BJ (cell line): Measurements from ENCODE around the gene ECT2L. TPM values are rescaled to one million over a fixed set of nuclear protein-coding genes. Genes with fewer than 3 reads are reported as not detected.
A peak's percentile ranks its signal among the peaks of the same experiment; 100 is the strongest.

Source experiments
- CTCF ChIA-PET: fragments of 350-600 bp; formaldehyde crosslinking; extraction: SDS; loops from one replicate; lab custom pipeline; 2021; ENCODE audit warnings: antibody characterized with exemption, inconsistent platforms; lab: Yijun Ruan, JAX
- POLR2A ChIA-PET: fragments of 300-600 bp; sonication (Branson Sonifier 250); formaldehyde crosslinking; extraction: SDS; loops from one replicate; lab custom pipeline; 2021; ENCODE audit warnings: antibody characterized with exemption; lab: Charles Lee
- DNase-seq: peaks from one replicate; pipeline ENCODE4 v3.0.0-alpha.2; 2011; ENCODE audit warnings: low read depth
- H3K27me3 ChIP-seq: 2 replicates; pipeline ENCODE4 v1.6.0; 2011; ENCODE audit warnings: low read length; ENCODE audit not compliant: control insufficient read depth, insufficient read depth
- H3K36me3 ChIP-seq: 2 replicates; pipeline ENCODE4 v1.5.1; 2011; ENCODE audit warnings: low read length; ENCODE audit not compliant: control insufficient read depth, insufficient read depth
- H3K4me3 ChIP-seq: 2 replicates; pipeline ENCODE4 v1.5.1; 2011; ENCODE audit warnings: low read depth, mild to moderate bottlenecking, control low read depth, low read length
- CTCF ChIP-seq: IDR thresholded peaks from 2 replicates; pipeline ENCODE4 v1.5.1; 2011; ENCODE audit warnings: low read depth, mild to moderate bottlenecking, control low read depth, inconsistent platforms, low read length, moderate library complexity; ENCODE audit not compliant: insufficient read depth
- polyA plus RNA-seq: library from polyadenylated mRNA; depleted of rRNA; stranded (reverse); fragments of >200 nt; gene quantifications from 2 replicates; pipeline ENCODE4 v1.2.3, GENCODE V29; 2011

The ECT2L gene
- polyA plus RNA-seq, 1 experiment, result not detected

- Histone ChIP-seq H3K4me3 (no peak overlapping the region), H3K27me3 (peaks cover 5% of the 10 kb centered on the region; the same call in 1 of the 2 replicates), H3K36me3 (no peaks in the 10 kb centered on the region)
- TF ChIP-seq CTCF, result no peak
- no peak for DNase-seq
- CTCF ChIA-PET, result interaction anchor here (1.9 to 4.0 kb wide), 4 partner anchors 8 to 550 kb away, joined by 6 to 50 read pairs (median 20); partner anchors contain the start of gene REPS1
- POLR2A ChIA-PET, result no interaction called here
Observed at GRCh38 chr6:138814179-138814834, 18.4 kb downstream of the ECT2L start.

DNA sequence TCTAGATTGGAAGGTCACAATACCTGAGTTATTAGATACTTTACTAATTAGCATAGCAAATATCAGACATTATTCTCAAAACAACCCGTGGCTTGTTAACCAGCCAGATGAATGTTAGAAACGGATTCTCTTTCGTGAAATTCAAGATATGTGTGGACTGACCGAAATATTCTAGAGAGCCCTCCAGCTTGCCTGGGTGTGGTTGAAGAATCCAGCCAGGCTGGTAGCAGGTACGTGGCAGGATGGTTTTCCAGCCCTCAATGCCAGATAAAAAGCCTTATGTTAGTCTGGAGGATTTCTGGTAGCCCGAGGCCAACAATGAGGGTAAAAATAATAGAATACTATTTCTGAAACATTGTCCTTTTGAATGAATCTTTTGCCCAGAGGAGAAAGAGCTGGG is 19.3 kb downstream of the ECT2L start:
- TF ChIP-seq CTCF, result no peak
- Histone ChIP-seq H3K4me3 (no peak overlapping the region), H3K27me3 (peaks cover 5% of the 10 kb centered on the region; the same call in 1 of the 2 replicates), H3K36me3 (no peaks in the 10 kb centered on the region)
- DNase-seq, result no peak
- ChIA-PET POLR2A (no interaction called here), CTCF (interaction anchor here (0.5 to 4.0 kb wide), 9 partner anchors 9 to 1237 kb away, joined by 3 to 50 read pairs (median 6); partner anchors contain the start of gene REPS1)

GRCh38 chr6:138815797-138816528 is 20.1 kb downstream of the ECT2L start:
- TF ChIP-seq CTCF, result peak; percentile 65
- CTCF ChIA-PET, result interaction anchor here (0.6 to 4.0 kb wide), 18 partner anchors 10 to 549 kb away, joined by 3 to 50 read pairs (median 4); partner anchors contain the start of gene REPS1
- POLR2A ChIA-PET, result interaction anchor here (0.7 kb wide), 1 partner anchor 188 kb away, joined by 3 read pairs; no protein-coding TSS in a partner anchor

DNA sequence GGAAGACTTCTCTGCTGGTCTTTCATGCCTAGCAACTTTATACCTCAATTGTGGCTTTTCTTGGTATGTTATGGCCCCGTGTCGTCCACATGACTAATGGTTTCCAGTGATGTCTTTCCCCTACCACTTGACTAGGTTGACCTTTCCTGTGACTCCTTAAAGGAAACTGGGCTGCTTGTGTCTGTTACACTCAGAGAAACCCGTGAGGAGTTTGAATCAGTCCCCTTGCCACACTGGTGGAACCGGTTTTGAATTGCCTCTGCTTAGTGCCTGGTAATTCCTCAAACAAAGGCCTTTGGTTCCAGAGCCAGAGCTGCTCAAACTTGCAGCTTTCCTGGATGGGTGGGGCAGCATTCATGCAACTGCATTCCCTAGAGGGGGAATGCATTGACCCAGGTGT is 21.9 kb downstream of the ECT2L start:
- ChIA-PET CTCF (interaction anchor here (0.6 to 3.2 kb wide), 5 partner anchors 11 to 547 kb away, joined by 3 to 24 read pairs (median 5); no protein-coding TSS in a partner anchor), POLR2A (no interaction called here)
- DNase-seq, result peak; percentile 53
- no peaks in the 10 kb centered on the region for H3K27me3 ChIP-seq
- no peaks in the 10 kb centered on the region for H3K36me3 ChIP-seq
- H3K4me3 ChIP-seq, result no peak overlapping the region
- TF ChIP-seq CTCF, result no peak

More at GRCh38 chr6:138815797-138816528, 20.1 kb downstream of the ECT2L start:
- no peak for DNase-seq
- Histone ChIP-seq H3K27me3 (peaks cover 4% of the 10 kb centered on the region; the same call in 1 of the 2 replicates), H3K36me3 (no peaks in the 10 kb centered on the region), H3K4me3 (no peak overlapping the region)
